Activated T-cell treated with anti-CD3 and anti-CD28 coated beads, Interleukin-2, amount 50 U/mL, for 1 hour (primary cell): ENCODE results near the gene ADAMTS8.
A peak's percentile ranks its signal among the peaks of the same experiment; 100 is the strongest.

Experiments used
- DNase-seq: peaks from one replicate; pipeline ENCODE4 v3.0.0-alpha.2; 2020

ADAMTS8 gene

DNA sequence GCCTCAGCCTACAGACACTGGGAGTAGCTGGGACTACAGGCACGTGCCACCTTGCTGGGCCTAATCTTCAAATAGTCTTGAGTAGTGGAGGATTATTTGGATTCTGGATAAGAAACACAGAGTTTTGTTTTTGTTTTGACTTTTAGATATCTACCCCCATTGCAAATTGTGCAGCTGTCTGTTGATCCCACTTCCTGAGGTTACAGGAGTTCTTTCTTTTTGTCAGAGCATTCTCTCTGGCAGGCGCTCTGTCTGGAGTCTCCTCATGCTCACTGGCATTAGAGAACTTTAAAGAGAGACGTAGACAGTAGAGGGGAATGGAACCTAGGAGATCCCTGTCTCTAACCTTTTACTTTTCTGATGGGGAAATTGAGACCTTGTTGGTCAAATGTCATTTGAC, 7.8 kb upstream of the ADAMTS8 start:
- no peak for DNase-seq

DNA sequence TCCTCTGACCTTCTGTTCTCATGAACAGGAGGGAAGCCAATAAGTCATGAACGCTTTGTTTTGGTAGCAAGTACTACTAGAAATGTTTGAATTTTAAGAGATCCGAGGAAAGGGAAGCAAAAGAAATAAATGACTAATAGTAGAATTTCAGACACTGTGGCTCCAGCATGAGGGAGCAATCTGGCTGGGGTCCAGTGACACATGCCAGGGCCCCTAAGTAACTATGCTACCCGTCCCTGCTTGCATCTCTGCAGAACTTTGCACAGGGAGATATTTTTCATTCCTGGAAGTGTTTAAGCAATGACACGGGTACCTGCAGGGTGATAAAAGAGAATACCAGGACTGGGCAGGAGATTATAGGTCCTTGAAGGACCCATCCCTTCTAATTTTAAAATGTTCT, 7.3 kb upstream of the ADAMTS8 start:
- DNase-seq = no peak

DNA sequence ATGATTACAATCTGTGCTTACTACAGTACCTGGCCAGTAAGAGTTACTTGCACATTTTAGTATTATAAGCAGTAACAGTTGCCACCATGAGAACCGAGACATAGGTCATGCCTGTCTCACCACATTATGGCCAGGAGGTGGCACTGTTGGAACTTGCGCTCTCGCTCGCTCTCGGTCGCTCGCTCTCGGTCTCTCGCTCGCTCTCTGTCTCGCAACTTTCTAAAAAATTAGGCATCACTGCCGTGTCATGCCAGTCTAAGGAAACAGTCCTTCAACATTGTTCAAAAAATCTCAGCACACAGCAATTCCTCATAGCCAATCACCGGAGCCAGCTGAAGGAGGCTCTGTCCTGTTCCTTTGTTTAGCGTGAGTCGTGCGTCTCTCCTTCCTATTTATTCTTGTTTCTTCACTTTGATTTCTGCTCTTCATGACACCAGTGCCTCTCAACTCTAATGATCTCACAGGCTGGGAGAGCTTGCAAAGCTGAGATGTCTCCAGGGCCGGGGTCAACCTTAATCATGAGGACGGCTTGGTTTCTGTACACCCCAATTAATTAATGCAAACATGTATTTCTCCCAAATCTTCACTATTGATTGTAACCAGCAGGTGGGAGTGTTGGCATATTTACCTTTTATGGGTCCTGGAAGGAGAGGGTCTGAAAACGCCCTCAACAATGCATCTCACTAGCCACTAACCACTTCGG, 6.3 kb upstream of the ADAMTS8 start:
- peak; percentile 64 for DNase-seq

DNA sequence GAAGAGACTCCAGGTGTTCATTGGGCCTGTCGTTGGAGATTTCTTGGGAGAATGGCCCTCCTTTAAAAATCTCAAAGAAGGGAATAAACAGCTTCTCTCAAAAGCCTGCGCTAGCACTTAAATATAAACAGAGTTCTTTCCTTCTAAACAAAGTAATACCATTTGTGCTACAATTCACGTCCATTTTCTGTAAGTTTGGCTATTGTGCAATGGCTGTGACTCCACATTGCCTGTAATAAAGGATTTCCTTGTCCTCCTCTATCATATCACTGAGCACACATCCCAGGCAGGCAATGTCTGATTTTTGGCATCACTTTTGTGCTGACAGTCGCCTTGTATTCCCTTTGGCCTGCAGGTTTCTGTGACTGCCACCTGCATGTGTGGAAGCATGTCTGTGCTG, 4.9 kb upstream of the ADAMTS8 start:
- DNase-seq = no peak

DNA sequence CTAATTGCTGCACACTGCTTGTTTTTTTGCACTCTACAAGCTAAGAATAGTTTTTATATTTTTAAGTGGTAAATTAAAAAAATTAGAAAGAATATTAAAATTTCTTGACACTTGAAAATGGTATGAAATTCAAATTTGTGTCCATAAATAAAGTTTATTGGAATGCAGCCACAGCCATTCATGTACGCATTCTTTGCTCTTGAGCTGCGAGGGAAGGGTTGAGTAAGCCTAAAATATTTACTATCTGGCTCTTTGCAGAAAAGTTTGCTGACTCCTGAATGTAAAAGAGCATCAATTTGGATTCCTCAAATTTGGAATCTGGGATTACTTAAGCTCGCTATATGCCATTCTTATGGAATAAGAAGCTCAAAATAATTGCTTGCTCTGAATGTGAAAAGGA, 3.4 kb upstream of the ADAMTS8 start:
- no peak for DNase-seq

DNA sequence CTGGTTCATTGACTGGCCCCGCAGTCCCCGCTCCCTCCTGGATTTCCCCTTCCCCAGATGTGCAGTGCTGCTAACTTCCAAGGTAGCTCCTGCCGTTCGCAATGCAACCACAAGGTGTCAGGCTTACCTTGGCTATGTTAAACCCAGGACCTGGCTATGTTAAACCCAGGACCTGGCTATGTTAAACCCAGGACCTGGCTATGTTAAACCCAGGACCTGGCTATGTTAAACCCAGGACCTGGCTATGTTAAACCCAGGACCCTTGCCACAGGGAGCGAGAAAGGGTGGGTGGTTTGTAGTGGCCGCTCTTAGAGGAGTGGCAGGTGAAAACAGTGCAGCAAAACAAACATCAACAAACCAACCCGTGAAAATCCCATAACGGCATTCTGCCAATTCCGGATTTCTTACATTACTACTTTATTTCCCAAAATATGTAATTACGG, 2.9 kb upstream of the ADAMTS8 start:
- DNase-seq = peak; percentile 72

DNA sequence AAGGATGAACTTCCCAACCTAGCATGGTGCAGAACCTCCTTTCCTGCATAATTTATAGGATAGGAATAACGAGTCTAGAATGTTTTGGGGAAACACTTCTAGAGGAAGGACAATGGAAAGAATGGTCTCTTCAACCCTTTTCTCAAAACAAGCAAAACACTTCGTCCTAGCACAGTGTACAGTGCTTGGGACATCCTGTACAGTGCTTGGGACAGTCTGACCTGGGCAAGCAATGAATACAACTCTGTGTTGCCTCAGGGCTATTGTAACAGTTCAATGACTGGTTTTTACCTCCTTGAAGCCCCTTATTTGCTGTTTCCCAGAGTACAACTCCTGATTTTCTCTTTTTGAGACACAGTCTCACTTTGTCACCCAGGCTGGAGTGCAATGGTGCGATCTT, 1.6 kb upstream of the ADAMTS8 start:
- no peak for DNase-seq

DNA sequence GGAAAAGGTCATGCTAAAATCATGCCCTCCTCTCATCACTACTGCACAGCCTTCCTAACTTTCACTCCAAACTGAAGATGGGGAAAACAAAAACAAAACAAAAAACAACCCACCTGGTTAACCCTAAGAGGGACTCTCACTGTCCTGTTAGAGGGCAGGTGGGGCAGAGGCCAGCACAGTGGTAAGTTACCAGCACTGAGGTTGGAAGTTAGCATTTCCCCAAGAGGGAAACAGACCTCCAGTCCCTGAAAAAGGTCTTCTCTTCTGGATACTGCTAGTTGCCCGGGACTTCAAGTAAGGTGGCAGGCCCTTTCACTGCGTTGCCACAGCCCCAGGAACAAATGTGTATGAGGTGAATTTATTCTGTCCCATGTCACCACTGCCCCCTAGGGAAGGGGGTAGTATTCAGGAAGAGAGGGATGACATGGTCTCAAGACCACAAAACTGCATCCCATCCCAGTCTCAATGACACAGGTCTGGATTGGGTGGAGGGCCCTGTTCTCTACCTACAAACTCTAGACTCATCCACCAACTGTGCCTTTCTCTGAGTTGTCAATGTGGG, 792 bp upstream of the ADAMTS8 start:
- no peak for DNase-seq

DNA sequence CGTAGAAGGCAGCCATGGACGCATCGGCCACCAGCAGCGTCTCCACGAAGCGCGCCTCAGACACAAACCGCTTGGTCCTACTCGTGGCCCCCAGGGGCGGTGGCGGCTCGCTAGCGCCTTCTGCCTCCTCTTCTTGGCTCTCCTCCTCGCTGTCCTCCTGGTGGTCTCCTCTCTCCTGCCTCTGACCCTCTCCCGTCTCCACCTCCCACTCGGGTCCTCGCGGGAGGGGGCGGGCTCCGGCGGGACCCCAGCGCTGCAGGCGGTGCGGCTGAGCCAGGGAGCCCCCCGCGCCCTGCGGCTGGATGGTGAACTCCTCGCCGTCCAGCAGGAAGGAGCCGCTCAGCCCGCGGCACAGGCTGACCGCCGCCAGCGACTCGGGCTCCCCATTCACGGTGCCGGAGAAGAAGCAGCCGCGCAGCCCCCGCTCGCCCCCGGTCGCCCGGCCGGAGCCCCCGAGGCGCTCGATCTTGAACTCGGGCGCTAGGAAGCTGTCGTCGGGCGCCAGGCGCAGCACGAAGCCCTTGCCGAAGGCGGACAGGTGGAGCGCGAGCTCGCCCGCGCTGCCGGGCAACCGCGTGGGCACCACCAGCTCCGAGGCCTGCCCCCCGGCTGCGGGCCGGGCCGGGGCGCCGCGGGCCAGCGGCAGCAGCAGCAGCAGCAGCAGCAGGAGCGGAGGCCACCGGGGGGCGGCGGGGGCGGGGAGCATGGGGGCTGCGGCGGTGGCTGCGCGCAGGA, 661 bp downstream of the ADAMTS8 start:
- DNase-seq = no peak

DNA sequence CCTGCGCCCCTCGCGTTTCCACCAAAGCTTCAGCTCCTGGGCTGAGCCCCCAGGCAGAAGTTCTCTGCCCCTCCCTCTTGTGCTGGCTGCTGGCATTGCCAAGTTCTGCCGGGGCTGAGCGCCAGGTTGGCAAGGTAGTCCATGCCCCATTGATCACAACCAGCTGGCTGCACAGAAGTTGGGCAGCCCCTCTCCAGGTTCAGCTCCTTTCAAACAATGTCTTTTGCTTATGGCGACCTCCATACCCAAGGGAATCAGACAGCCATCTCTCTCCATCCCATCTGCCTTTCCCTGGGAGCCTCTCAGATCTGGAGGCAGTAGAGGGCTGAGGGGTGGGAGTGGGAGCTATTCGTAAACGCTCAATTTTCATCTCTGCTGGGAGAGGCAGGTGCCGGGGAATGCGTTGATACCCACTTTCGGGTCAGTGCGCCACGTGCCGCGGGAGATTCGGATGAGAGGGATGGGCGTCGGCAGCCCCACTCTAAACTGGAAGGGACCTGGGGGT, 1.5 kb downstream of the ADAMTS8 start:
- no peak for DNase-seq

DNA sequence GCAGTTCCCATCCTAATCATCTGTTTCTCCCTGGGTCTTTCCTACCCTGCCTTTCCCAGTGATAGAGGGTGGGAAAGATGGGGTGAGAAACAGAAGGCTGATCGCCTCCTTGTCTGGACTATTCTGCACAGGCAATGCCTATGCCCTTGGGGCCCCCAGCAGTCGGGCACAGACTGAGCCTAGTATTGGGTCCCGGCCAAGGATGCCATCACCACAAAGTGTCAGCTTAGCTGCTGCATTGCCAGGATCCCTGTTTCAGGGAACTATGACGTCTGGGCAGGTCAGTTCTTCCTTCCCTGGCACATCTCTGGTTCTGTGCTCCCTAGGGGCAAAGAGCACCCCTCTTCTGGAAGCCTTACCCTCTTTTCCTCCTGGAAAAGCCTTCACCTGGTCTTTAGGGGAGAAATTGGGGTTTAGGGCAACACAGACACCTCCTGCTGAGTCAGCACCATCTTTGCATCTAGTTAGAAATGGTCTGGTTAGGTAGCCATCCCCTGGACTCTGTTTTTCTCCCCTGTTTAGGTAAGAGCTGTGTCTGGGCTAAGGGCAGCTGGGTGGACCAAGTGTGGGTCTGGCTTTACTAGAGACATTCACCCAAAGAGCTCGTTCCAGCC, 2.1 kb downstream of the ADAMTS8 start:
- no peak for DNase-seq

DNA sequence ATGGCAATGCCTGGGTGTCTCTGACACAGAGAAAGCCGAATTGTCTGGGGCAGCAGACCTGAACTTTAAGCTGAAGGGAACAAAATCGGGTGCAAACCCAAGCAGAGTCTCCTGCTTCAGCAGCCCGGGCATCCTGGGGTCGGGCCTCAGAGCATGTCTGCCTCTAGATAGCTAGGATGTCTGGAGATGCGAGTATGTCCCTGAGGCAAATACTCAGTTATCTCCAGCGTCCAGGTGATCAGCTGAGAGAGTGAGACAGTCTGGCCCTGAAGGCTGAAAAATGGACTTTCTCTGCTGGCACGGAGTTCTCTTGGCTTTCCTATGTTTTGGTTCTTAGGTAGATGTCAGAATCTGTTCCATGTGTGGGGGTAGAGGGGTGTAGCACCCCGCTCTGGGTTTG, 3.3 kb downstream of the ADAMTS8 start:
- DNase-seq = no peak

DNA sequence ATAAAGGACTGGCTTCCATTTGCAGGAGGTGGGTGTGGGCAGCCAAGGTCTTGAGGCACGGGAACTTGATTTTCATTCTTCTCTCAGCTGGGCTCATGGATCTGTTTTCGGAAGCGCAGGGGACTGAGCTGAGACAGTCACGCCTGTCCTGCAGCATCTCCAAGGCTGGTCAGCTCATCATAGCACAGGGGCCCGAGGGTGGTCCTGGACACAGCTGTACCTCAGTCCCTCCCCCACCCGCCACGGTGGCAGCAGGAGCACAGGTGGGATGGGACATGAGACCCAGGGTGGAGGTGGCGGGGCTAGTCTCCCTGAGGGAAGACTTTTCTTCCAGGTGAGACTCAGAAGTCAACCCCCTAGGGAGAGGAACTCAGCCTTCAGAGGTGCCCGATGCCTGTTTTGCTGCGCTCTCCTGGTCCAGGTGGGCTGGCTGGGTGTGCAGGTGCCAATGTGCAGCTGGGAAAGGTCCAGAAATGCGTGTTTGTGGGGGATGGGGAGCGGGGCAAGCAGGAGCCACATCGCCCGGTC, 3.7 kb downstream of the ADAMTS8 start:
- no peak for DNase-seq

DNA sequence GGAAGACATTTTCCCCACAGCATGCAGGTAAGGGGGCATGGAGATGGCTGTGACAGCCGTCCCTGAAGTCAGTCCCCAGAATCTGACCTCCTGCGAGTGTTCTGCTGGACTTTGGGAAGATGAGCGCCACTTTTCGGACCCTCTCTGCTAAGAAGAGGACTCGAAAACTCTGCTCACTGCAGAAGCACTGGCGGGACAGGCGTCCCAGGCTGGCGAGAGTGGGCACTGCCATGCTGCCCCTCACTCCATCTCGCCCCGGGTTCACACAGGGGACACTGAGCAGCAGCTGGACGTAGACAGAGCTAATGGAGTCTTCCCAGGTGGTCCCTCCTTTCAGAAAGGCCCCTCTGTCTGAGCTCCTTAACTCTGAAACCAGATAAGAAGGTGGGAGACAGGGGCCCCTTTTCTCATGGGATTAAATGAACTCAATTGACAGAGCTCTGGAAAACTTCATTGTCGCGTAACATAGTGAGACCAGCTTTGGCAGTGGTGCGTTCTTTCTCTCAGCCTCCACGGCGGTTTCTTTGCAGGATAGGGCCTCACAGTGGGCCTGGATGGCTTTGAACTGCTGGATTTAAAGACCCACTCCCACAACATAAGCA, 4.8 kb downstream of the ADAMTS8 start:
- no peak for DNase-seq

DNA sequence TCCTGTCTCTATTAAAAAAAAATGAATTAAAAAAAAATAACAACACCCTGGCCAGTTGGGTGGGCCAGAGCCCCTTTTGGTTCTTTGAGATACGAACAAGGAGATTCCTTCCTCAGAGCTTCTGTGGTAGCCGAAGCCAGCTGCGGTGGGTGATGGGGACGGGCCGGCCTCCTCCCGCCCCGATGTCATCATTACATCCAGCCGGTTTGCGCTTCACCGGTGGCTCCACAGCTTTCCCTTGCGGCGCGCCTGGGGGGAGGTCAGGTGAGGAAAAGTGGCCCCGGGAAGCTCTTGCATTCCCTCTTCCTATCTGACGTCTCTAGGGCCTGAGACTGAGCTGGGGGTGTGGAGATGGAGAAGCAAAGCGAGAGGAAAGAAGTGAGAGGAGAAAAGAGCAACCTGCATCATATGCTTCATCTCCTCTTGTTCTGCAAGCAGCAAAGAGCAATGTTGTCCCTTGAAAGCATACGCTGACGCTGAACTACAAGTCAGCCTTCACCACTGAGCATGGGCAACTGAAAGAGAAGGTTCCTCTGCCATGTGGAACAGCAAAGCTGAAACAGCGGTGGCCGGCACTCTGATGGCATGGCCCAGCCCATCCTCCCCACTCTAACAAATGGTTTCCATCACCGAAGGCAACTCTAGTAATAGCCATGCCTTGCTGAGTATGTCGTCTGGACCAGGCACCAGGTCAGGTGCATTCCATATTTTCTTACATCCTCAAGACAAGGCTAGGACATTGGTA, 6.0 kb downstream of the ADAMTS8 start:
- no peak for DNase-seq

DNA sequence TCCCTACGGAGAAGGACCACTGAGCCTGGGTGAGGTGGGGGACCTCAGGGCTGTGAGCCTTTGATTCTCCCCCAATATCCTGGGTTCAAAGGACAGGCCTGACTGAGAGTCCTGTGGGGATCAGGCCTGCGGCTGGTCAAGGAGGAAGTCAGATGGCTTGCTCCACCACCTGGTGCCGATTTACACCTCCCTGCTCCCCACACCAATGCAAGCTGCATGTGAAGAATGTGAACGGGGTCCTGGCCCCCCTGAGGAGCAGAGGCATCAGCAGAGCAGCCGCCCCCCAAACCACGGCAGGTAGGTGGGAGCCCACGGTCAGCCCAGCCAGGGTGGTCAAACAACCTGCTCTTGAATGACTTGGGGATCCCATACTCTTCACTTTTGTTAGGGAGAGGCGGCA, 6.7 kb downstream of the ADAMTS8 start:
- DNase-seq = no peak

DNA sequence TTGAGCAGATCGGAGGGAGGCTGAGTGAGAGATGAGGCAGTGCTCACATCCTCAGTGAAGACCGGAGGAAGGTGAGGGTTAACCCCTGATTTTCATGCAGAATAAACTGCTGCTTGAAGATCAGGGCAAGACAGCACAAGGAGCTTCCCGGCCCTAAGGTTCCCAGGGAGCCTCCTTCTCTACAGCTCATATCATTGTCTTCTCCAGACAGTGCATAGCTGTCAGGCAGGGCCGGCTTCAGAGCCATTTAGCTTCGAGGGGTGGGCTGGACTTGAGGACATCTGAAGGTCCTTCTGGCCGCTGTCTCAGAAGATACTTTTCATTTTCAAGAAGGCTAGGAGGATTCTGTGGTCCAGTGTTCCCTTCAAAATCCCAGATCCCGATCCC, 7.2 kb downstream of the ADAMTS8 start:
- DNase-seq = no peak

DNA sequence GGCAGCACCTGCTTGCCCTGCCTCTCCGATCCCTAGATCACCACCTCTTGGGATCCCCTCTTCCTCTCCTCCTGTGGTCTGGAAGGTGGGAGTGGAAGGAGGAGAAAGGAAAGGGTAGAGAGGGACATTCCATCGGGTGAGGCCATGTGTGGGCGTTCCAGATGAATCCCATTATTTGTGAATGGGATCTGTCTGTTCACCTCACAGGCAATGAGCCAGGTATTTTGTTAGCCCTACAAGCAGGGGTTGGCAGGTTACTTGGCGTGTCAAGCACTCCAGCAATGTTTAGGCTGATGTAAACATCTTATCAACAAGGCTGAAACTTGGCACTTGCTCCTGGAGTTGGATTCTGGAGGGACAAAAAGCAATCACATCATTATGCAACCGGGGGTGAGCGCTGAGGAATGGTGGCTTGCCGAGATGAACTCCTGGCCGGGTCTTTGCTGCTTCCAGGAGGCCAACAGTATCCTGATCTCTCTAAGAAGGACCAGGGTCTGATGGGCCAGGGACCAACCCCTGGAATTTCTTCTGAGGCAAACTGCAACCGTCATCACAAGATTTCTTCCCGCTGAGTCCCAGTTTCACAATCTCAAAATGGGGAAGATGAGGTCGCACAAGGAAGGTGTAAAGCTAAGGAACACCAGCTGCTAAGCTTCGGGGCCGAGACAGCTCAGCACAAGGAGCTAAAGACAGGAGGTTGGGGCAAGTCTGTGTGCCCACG, 7.8 kb downstream of the ADAMTS8 start:
- no peak for DNase-seq

DNA sequence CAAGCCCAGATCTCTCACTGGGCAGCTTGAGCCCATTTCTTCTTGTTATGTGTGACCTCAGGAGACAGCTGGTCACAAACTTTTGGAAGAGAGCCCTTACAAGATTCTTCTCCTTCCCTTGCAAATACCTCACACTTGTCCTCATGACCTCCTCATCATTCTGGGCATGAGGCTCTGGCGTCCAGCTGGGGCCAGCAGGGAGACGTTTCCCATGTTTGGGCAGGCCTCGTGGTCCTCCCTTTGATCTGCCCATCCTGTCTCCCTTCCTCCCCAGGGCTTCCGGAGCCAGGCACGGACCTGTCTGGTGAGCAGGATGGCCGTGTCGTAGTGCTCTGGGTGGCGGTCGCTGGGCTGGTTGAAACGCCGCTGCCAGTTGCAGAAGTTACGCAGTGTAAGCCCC, 9.7 kb downstream of the ADAMTS8 start:
- DNase-seq = no peak

DNA sequence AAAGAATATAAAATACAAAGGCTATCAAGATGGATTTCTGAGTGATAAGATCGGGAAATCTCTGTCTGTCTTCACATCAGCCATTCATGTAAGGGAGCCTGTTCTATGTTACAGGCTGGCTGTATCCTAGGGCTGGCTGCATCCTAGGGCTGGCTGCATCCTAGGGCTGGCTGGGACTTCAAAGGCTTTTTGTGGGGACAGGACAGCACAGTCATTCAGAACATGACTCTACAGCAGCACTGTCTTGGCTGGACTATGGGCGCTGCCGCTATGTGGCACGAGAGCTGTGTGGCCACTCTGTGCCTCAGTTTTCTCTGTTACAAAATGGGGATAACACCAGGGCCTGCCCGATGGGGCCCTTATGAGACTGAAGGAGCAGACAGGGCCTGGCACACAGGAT, 10.2 kb downstream of the ADAMTS8 start:
- DNase-seq = no peak

DNA sequence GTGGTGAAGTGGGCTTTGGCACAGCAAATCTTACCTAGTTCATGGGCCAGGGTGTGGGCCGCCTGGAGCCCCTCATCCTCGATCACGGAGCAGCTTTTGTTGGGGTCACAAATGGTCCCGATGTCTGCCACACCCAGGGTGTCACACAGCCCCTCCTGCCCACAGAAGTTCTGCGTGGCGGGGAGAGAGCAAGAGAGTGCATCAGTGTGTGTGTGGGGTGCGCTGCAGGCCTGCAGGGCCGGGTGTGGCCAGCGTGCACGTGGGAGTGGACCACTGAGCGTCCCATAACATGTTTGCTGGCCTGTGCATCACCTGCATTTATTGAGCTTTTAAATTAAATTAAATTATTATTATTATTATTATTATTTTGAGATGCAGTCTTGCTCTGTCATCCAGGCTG, 11.5 kb downstream of the ADAMTS8 start:
- DNase-seq = no peak

DNA sequence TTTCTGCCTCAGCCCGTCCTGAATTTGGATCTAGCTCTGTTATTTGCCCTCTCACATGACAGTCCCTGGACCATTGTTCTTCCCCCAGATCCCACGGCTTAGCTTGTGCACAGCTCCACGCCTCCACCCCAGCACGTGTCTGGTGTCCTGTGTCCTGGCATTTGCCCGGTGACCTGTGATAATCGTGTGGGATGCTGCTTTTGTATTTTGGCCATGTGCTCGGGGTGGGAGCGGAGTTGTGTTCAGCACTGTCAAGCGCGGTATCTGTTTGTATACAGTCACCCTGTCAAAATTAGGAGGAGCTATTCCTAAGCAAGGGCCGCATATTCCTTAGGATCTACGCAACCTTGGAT, 11.9 kb downstream of the ADAMTS8 start:
- no peak for DNase-seq
